HEK293 (cell line): ENCODE data around the gene ZNF48.

ENCODE experiments used
- ELK4 ChIP-seq: IDR thresholded peaks from 2 replicates; pipeline ENCODE4 v1.6.1; 2011; ENCODE audit warnings: mild to moderate bottlenecking, low read depth, low read length, borderline replicate concordance
- GLI2 ChIP-seq: fragments of 450-650 bp; formaldehyde crosslinking; IDR thresholded peaks from 2 replicates; pipeline ENCODE4; 2017; ENCODE audit warnings: missing biosample characterization, missing genetic modification characterization, low read depth, borderline replicate concordance
- GLIS1 ChIP-seq: fragments of 450-650 bp; formaldehyde crosslinking; IDR thresholded peaks from 2 replicates; pipeline ENCODE4 v1.5.1; 2016; ENCODE audit warnings: missing biosample characterization, missing genetic modification characterization
- PRDM2 ChIP-seq: fragments of 450-650 bp; formaldehyde crosslinking; IDR thresholded peaks from 2 replicates; pipeline ENCODE4 v1.5.1; 2016; ENCODE audit warnings: missing biosample characterization, missing genetic modification characterization, borderline replicate concordance
- ZBTB17 ChIP-seq: fragments of 450-650 bp; formaldehyde crosslinking; IDR thresholded peaks from 2 replicates; pipeline ENCODE4 v1.5.1; 2016; ENCODE audit warnings: missing biosample characterization, missing genetic modification characterization
- ZBTB7A ChIP-seq: fragments of 450-650 bp; formaldehyde crosslinking; IDR thresholded peaks from 2 replicates; pipeline ENCODE4 v1.5.1; 2016; ENCODE audit warnings: low read depth, missing biosample characterization, missing genetic modification characterization
- ZEB2 ChIP-seq: fragments of 450-650 bp; formaldehyde crosslinking; IDR thresholded peaks from 2 replicates; pipeline ENCODE4 v1.5.1; 2016; ENCODE audit warnings: missing biosample characterization, missing genetic modification characterization
- ZFHX2 ChIP-seq: fragments of 450-650 bp; formaldehyde crosslinking; conservative IDR thresholded peaks from 2 replicates; pipeline ENCODE4 v1.5.1; 2016; ENCODE audit warnings: missing biosample characterization, missing genetic modification characterization
- ZNF121 ChIP-seq: fragments of 450-650 bp; formaldehyde crosslinking; IDR thresholded peaks from 2 replicates; pipeline ENCODE4 v1.5.1; 2016; ENCODE audit warnings: missing biosample characterization, missing genetic modification characterization
- ZNF138 ChIP-seq: fragments of 450-650 bp; formaldehyde crosslinking; IDR thresholded peaks from 2 replicates; pipeline ENCODE4 v1.5.1; 2016; ENCODE audit warnings: missing biosample characterization, missing genetic modification characterization, borderline replicate concordance
- ZNF174 ChIP-seq: fragments of 450-650 bp; formaldehyde crosslinking; IDR thresholded peaks from 2 replicates; pipeline ENCODE4 v1.5.0; 2017; ENCODE audit warnings: missing biosample characterization, mild to moderate bottlenecking, missing genetic modification characterization
- ZNF223 ChIP-seq: fragments of 450-650 bp; formaldehyde crosslinking; IDR thresholded peaks from 2 replicates; pipeline ENCODE4 v1.5.1; 2016; ENCODE audit warnings: missing biosample characterization, missing genetic modification characterization
- ZNF274 ChIP-seq, 2 experiments: fragments of 200-500 bp in 1 of 2; fragments of 450-650 bp in 1 of 2; sonication (Bioruptor generic) in 1 of 2; formaldehyde crosslinking in 1 of 2; IDR thresholded peaks; 2 replicates each; pipeline versions ENCODE4 v1.5.1 to v1.6.1; 2014 to 2016; ENCODE audit warnings: borderline replicate concordance in 1 of 2, inconsistent platforms in 1 of 2, low read length in 1 of 2, missing biosample characterization in 1 of 2, missing genetic modification characterization in 1 of 2
- ZNF311 ChIP-seq: fragments of 450-650 bp; formaldehyde crosslinking; IDR thresholded peaks from 2 replicates; pipeline ENCODE4 v1.5.1; 2017; ENCODE audit warnings: missing biosample characterization, missing genetic modification characterization, borderline replicate concordance
- ZNF37A ChIP-seq: fragments of 450-650 bp; IDR thresholded peaks from 2 replicates; pipeline ENCODE4 v1.5.1; 2018; ENCODE audit warnings: missing biosample characterization, missing genetic modification characterization
- ZNF391 ChIP-seq: fragments of 450-650 bp; formaldehyde crosslinking; IDR thresholded peaks from 2 replicates; pipeline ENCODE4 v1.5.1; 2016; ENCODE audit warnings: low read depth, missing biosample characterization, missing genetic modification characterization, borderline replicate concordance
- ZNF423 ChIP-seq: fragments of 450-650 bp; formaldehyde crosslinking; IDR thresholded peaks from 2 replicates; pipeline ENCODE4 v1.5.1; 2016; ENCODE audit warnings: missing biosample characterization, missing genetic modification characterization
- ZNF473 ChIP-seq: fragments of 450-650 bp; formaldehyde crosslinking; IDR thresholded peaks from 2 replicates; pipeline ENCODE4 v1.5.1; 2017; ENCODE audit warnings: missing biosample characterization, missing genetic modification characterization
- ZNF501 ChIP-seq: fragments of 450-650 bp; formaldehyde crosslinking; IDR thresholded peaks from 2 replicates; pipeline ENCODE4 v1.5.1; 2016; ENCODE audit warnings: missing biosample characterization, missing genetic modification characterization
- ZNF521 ChIP-seq: fragments of 450-650 bp; formaldehyde crosslinking; IDR thresholded peaks from 2 replicates; pipeline ENCODE4 v1.5.1; 2017; ENCODE audit warnings: missing biosample characterization, mild to moderate bottlenecking, missing genetic modification characterization
- ZNF549 ChIP-seq: fragments of 450-650 bp; IDR thresholded peaks from 2 replicates; pipeline ENCODE4 v1.5.1; 2018; ENCODE audit warnings: missing biosample characterization, missing genetic modification characterization, mild to moderate bottlenecking, inconsistent platforms, moderate library complexity
- ZNF558 ChIP-seq: fragments of 450-650 bp; formaldehyde crosslinking; IDR thresholded peaks from 2 replicates; pipeline ENCODE4 v1.5.1; 2016; ENCODE audit warnings: missing biosample characterization, missing genetic modification characterization
- ZNF623 ChIP-seq: fragments of 450-650 bp; formaldehyde crosslinking; IDR thresholded peaks from 2 replicates; pipeline ENCODE4 v1.5.1; 2016; ENCODE audit warnings: missing biosample characterization, missing genetic modification characterization
- ZNF626 ChIP-seq: fragments of 450-650 bp; sonication (Bioruptor Pico); formaldehyde crosslinking; IDR thresholded peaks from 2 replicates; pipeline ENCODE4 v1.5.1; 2018; ENCODE audit warnings: missing biosample characterization, missing genetic modification characterization, inconsistent platforms
- ZNF654 ChIP-seq: fragments of 450-650 bp; formaldehyde crosslinking; IDR thresholded peaks from 2 replicates; pipeline ENCODE4 v1.5.1; 2016; ENCODE audit warnings: low read depth, missing biosample characterization, missing genetic modification characterization
- ZNF837 ChIP-seq: fragments of 450-650 bp; formaldehyde crosslinking; IDR thresholded peaks from 2 replicates; pipeline ENCODE4 v1.5.1; 2016; ENCODE audit warnings: missing biosample characterization, missing genetic modification characterization
- ZSCAN30 ChIP-seq: fragments of 450-650 bp; IDR thresholded peaks from 2 replicates; pipeline ENCODE4 v1.5.1; 2018; ENCODE audit warnings: missing biosample characterization, mild to moderate bottlenecking, missing genetic modification characterization, moderate library complexity
- TF ChIP-seq, protein P1 (sequence below): fragments of 450-650 bp; formaldehyde crosslinking; IDR thresholded peaks from 2 replicates; pipeline ENCODE4 v1.5.1; 2016; ENCODE audit warnings: missing biosample characterization, missing genetic modification characterization

ZNF48 gene

DNA sequence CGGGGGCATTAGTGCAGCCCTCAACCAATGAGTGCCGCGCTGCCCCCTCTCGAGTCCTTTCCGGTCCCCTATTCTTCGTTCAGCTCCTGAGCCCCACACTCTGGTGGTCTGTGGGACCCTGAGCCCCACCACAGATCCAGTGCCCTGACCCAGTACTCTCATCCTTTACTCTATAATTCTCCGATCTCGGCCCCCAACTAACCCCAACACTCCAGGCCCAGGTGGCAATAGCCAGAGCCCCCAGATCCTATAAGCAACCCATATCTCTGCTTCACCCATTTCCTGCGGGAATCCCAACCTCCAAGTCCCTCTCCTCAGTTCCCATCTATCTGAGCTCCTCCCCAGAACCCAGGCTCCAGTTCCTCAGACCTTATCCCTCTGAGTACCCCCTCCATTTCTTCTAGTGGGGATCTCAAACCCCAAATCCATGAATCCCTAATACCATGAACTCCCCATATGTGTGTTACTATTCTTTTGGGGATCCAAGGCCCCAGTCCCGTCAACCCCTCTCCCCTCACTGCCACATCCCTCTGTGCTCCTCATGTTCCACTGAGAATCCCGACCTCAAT lies 23.9 kb upstream of the ZNF48 start (continued):
- TF ChIP-seq ZNF626 (no peak), ZNF274 (IDR thresholded peaks at IDR 0.05; ENCODE audit: low read length) (no peak), ZNF274 (tag by site-specific recombination; IDR thresholded peaks at IDR 0.05; ENCODE audit: borderline replicate concordance) (no peak), ZNF473 (no peak), ZBTB17 (tag by site-specific recombination) (peak; percentile 83), ZNF223 (tag by site-specific recombination) (no peak), ZNF121 (no peak), ZNF37A (tag by site-specific recombination) (no peak), ZNF174 (no peak), ZNF623 (tag by site-specific recombination) (no peak), ZSCAN30 (tag by site-specific recombination) (0 out of 2 replicates have a peak, but pooled peaks have one; percentile 23), ZNF391 (tag by site-specific recombination) (no peak), ZNF423 (no peak), ZNF311 (tag by site-specific recombination) (no peak), ZNF549 (tag by site-specific recombination) (no peak), ZBTB7A (tag by site-specific recombination) (peak; percentile 59), ZEB2 (peak; percentile 89), PRDM2 (tag by site-specific recombination) (no peak), ZNF521 (tag by site-specific recombination) (no peak), ZNF837 (tag by site-specific recombination) (no peak), ZNF654 (tag by site-specific recombination) (no peak; the same call in 1 of the 2 replicates), GLI2 (tag by site-specific recombination) (no peak), ZNF501 (tag by site-specific recombination) (no peak), ELK4 (no peak), ZNF138 (tag by site-specific recombination) (no peak), ZNF558 (no peak; the same call in 1 of the 2 replicates), ZFHX2 (no peak), GLIS1 (tag by site-specific recombination) (no peak)
- TF ChIP-seq, protein P1, sequence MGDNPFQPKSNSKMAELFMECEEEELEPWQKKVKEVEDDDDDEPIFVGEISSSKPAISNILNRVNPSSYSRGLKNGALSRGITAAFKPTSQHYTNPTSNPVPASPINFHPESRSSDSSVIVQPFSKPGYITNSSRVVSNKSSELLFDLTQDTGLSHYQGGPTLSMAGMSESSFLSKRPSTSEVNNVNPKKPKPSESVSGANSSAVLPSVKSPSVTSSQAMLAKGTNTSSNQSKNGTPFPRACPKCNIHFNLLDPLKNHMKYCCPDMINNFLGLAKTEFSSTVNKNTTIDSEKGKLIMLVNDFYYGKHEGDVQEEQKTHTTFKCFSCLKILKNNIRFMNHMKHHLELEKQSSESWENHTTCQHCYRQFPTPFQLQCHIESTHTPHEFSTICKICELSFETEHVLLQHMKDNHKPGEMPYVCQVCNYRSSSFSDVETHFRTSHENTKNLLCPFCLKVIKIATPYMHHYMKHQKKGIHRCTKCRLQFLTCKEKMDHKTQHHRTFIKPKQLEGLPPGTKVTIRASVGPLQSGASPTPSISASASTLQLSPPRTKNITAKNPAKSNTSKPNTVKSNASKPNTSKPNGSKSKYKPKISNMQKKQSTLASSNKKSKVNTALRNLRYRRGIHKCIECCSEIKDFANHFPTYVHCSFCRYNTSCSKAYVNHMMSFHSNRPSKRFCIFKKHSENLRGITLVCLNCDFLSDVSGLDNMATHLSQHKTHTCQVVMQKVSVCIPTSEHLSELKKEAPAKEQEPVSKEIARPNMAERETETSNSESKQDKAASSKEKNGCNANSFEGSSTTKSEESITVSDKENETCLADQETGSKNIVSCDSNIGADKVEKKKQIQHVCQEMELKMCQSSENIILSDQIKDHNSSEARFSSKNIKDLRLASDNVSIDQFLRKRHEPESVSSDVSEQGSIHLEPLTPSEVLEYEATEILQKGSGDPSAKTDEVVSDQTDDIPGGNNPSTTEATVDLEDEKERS (tag by site-specific recombination): no peak
